C4-2B (cell line): ENCODE data around the gene PRKCB.

ENCODE experiments used
- H3K27ac ChIP-seq: fragments of 450-650 bp; 2 replicates; pipeline ENCODE4 v1.5.1; 2017
- CTCF ChIP-seq: fragments of 450-650 bp; conservative IDR thresholded peaks from 2 replicates; pipeline ENCODE4 v1.5.1; 2017; ENCODE audit warnings: mild to moderate bottlenecking
- ZFX ChIP-seq: fragments of 450-650 bp; IDR thresholded peaks from 2 replicates; pipeline ENCODE4 v1.6.1; 2017

The PRKCB gene

GRCh38 chr16:24114876-24115275 lies 279.1 kb downstream of the PRKCB start:
- TF ChIP-seq CTCF (no peak), ZFX (no peak)
- H3K27ac ChIP-seq = no peak overlapping the region

GRCh38 chr16:24116046-24116776 lies 280.4 kb downstream of the PRKCB start:
- TF ChIP-seq CTCF (no peak), ZFX (no peak)
- no peak overlapping the region for H3K27ac ChIP-seq

- TF ChIP-seq ZFX (no peak), CTCF (no peak)
- no peak overlapping the region for H3K27ac ChIP-seq
Observed at GRCh38 chr16:24116989-24117388, 281.2 kb downstream of the PRKCB start.

- TF ChIP-seq ZFX (no peak), CTCF (no peak)
- H3K27ac ChIP-seq = no peak overlapping the region
Observed at GRCh38 chr16:24117680-24118079, 281.9 kb downstream of the PRKCB start.

GRCh38 chr16:24118126-24118821 lies 282.5 kb downstream of the PRKCB start:
- H3K27ac ChIP-seq = no peak overlapping the region
- TF ChIP-seq CTCF = no peak
- TF ChIP-seq ZFX = no peak

- TF ChIP-seq CTCF = no peak
- no peak for TF ChIP-seq ZFX
- no peak overlapping the region for H3K27ac ChIP-seq
Observed at GRCh38 chr16:24119807-24120206, 284.0 kb downstream of the PRKCB start.

- no peak for TF ChIP-seq CTCF
- no peak for TF ChIP-seq ZFX
- no peak overlapping the region for H3K27ac ChIP-seq
Observed at GRCh38 chr16:24123275-24123674, 287.5 kb downstream of the PRKCB start.
